GM18519 (cell line): ENCODE measurements around the gene SLC52A3.
"Not testable (repeated sequence)": the region's sequence is repeated elsewhere in the genome, so short reads cannot be mapped to it uniquely, and the experiment has no call there.

Experiments
- ATAC-seq: cut with Tn5 transposase; IDR thresholded peaks from one replicate; pipeline ENCODE4 v1.9.1; 2021; ENCODE audit warnings: mild to moderate bottlenecking, moderate library complexity; ENCODE audit not compliant: unreplicated experiment, low FRiP score

The SLC52A3 gene

DNA sequence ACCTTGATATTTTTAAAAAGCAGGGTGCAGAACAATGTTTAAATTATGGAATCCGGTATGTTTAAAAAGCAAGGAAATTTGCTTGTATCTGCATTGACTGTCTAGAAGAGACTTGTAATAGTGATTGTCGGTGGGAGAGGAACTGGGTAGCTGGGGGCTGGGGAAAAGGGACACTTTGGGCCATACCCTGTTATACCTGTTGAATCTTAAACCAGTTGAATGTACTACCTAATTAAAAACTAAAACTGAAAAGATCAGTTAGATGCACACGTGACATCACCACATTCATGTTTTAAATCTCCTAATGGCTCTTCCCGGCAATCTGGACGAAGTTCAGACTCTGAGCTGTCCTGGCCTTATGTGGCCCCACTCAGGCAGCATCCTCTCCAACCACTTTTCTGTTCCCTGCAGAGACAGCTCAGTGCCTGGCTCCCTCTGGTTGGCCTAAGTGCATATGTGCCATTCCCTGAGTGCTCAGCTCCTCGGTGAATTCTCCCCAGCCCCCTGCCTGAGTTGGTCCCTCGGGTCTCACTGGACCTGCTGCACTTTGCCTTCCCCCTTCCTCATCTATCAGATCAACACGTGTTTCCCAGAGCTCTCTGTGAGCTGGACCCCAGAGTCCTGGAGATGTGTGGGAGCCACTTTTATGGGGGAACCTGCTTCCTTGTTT, 36.3 kb downstream of the SLC52A3 start:
- no peak for ATAC-seq

DNA sequence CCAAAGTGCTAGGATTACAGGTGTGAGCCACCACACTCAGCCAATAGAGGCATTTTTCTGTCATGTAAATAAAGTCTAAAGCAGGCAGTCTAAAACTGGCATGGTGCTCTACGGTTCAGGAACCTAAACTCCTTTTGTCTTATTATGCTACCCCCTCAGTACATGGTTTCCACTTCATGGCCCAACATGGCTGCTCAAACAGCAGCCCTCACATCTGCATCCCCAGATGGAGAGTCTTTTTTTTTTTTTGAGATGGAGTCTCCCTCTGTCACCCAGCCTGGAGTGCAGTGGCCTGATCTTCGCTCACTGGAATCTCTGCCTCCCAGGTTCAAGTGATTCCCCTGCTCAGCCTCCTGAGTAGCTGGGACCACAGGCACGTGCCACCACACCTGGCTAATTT, 38.3 kb downstream of the SLC52A3 start:
- ATAC-seq: no peak

DNA sequence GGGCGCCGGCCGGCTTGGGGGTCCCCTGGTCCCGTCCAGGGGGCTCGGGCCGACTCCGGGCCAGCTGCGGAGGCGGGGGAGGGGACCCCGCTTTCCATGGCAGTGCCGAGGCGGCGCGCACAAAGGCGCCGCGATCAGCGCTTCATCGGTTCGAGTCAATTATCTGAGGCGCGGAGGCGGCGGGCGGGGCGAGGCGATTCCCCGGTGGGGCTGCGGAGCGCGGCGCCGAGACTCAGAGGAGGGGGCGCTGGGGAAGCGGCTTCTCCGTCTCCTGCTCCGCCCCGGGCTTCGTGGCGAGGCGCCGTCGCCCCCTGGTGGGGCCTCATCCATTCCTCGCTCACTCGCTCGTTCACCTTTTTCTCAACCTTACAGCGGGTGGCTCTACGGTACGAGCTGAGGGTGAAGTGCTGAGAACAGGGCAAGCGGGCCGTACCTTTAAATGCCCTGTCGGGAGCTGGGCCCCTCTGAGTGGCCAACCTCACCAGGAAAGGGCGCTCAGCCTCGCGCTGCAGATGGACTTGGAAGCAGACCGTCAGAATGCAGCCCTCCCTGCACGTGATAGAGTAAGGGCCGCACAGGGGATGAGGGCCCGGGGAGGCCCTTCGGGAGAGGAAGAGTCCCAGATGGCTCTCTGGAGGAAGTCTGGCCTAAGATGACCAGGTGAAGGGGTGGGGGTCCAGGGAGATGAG, 39.9 kb downstream of the SLC52A3 start:
- ATAC-seq: no peak

DNA sequence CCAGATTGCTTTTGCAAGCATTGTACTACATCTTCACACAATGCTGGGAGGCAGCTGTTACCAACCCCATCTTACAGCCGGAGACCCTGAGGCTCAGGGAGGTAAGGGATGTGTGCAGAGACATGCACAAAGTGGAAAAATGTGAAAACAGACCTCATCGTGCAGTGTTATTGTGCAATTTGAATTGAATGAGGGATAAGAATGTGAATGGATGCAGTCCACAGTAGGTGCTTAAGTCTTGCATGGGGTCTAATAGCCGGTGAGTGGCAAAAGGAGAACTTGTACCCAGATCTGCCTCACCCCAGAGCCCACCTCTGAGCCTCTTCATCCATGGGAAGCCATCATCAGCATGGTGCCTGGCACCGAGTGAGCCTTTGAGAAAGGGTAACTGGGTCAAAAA, 42.1 kb downstream of the SLC52A3 start:
- ATAC-seq: no peak

DNA sequence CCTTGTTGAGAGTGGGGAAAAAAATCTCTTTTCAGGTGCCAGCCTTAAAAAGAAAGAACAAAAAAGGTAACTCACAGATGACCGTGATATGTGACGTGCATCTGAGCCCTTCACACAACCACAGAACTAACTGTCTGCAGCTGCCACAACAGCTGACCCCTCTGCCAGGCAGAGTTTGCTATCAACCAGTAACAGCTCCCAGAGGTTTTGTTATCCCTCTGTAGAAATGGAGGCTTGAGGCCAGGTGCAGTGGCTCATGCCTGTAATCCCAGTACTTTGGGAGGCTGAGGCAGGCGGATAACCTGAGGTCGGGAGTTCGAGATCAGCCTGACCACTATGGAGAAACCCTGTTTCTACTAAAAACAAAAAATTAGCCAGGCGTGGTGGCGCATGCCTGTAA, 42.8 kb downstream of the SLC52A3 start:
- ATAC-seq: no peak

DNA sequence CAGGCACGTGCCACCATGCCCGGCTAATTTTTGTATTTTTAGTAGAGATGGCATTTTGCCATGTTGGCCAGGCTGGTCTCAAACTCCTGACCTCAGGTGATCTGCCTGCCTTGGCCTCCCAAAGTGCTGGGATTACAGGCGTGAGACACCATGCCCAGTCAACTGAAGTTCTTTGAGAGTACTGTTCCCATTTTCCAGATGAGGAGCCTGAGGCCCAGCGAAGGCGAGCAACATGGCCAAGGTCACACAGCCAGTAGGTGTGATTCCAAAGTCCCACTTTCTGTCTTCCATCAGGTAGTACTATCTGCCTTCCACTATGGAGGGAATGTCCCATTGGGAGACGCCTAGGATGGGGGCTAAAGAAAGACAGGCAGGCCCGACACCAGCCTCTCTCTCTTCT, 43.5 kb downstream of the SLC52A3 start:
- not testable (repeated sequence) for ATAC-seq

DNA sequence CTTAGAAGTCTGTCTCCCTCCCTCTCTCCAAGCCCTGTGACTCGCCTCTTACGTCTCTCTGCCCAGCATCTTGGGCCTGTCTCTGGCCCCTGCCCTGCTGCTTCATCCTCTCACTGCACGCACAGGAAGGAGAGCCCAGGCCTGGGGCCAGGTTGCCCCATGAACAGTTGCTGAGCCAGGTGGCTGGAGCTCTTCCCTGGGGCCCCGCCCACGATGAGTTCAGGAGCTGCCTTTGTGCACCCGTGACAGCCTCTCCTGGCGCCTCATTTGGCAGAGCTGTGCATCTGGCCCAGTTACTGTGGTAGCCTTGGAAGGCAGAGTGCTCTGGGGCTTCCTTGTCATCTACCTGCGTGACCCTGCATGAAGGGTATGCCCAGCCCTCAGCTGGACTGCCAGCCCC, 44.5 kb downstream of the SLC52A3 start:
- no peak for ATAC-seq

DNA sequence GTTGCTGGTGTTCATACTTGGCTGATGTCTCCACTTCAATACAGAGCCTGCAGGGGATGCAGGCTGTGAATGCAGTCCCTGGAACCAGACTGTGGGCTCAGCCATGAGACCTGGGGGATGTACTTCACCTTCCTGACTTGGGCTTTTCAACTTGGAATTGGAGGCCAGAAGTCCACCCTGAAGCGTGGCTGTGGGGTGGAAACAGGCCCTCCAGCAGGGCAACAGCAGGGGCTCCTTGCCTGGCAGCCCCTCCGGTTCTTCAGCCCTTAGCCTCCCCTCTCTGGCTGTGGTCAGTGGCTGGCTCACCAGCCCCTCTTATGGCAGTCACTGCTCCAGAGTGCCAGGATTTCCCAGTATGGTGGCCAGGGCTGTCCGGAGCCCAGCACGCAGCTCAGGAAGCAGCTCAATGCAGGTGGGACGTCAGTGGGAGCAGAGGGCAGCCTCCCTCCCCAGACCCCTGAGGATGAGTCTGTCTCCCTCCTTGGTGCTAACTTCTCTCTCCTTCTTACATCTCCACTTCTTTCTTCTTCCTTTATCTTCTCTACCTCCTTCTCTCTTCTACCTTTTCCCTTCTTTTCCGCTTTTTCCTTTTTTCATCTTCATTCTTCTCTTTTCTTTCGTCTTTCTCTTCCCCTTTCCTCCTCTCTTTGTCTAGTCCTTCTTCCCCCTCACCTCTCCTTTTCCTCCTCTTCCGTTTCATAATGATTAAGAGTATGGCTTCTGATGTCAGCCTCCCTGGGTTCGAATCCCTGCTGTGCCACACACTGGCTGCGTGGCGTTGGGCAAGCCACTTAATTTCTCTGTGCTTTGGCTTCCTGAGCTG, 45.3 kb downstream of the SLC52A3 start:
- no peak for ATAC-seq

DNA sequence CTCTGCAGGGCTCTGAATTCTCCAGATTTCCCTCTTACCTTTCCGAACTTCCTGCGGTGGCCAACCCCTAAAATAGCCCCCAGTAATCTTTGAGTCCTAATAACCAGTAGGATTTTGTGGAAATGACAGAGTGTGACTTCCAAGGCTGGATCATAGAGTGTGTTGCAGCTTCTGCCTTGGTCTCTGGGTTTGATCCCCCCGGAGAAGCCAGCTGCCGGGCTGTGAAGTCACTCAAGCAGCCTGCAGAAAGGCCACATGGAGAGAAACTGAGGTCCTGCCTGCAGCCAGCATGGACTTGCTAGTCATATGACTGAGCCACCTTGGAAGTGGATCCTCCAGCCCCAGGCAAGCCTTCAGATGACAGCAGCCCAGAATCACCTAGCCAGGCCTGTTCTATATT, 46.4 kb downstream of the SLC52A3 start:
- ATAC-seq: no peak

DNA sequence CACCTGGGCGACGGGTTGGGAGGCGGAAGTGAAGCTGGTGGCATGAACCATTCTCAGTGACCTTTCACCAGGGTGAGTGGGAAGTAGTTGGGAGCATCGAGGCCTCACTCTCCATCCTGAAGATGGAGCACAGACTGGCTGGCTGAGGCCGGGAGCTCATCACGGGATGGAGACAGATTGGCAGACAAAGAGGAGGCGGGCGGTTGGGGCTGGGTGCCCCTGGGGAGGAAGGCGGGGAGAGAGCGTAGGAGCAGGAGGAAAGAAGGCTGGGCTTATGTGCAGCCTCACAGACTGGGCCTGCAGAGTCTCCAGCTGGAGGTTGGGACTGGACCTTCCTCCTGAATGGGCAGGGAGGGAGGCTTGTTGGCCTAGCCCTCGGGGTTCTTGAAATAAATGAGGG, 48.5 kb downstream of the SLC52A3 start:
- no peak for ATAC-seq

DNA sequence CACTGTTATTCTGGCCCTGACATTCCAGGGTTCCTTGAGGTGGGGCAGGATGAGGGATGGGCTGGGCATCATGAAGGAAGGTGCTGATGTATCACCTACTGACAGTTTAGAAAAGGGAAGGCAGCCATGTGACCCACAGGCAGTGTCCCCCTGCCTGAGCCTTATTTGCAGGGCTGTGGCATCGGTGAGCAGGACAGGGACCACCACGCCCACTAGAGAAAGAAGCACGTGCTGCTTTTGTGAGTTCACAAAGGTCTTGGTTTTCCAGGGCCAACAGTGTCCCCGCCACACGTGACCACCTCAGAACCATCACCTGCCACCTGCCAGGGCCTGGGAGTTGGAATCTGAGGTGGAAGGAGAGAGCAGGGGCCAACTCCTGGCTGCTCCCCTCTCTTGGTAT, 49.2 kb downstream of the SLC52A3 start:
- no peak for ATAC-seq

DNA sequence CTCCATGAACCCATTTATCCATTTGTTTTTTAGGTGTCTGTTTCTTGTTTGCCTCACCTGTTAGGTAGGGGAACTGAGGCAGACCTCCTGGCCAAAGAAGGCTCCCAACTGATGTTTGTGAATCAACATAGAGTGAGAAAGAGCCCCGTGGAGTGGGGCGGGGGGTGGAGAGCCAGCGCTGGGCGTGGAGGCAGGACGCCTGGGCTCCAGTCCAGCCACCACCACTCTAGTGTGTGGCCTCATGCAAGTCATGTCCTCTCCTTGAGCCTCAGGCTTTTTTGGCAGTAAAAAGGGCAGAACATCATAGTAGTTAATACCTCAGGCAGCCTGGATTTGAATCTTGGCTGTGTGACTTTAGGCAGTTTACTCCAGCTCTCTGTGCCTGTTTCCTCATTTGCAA, 50.5 kb downstream of the SLC52A3 start:
- no peak for ATAC-seq

DNA sequence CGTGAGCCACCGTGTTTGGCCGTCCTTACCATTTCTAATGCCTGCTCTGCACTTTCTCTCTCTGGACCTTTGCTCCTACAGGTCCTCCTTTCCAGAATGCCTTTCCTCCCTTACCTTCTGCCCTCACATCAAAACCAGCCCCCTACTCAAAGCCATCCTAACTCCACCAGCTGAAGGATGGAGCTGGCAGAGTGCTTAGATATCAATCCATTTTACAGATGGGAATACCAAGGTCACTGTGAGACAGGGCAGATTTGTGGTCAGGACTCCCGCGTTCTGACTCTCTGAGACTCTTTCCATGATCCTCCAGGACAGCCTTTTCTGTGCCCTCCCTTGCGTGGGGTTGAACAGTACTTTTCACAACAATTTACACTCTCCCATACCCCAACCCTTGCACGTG, 51.0 kb downstream of the SLC52A3 start:
- no peak for ATAC-seq

DNA sequence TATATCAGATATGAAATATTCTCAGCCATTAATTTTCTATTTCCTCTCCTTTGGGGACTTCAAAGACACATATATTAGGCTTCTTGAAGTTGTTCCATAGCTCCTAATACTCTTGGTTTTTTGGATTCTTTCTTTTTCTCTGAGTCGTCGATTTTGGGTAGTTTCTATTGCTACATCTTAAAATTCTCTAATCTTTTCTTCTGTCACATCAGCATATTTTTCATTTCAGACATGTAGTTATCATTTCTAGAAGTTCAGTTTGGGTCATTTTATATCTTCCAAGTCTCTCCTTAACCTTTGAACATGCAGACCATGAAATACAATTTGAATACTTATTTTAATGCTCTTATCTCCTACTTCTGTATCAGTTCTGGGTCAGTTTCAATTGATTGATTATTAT, 53.8 kb downstream of the SLC52A3 start:
- no peak for ATAC-seq

DNA sequence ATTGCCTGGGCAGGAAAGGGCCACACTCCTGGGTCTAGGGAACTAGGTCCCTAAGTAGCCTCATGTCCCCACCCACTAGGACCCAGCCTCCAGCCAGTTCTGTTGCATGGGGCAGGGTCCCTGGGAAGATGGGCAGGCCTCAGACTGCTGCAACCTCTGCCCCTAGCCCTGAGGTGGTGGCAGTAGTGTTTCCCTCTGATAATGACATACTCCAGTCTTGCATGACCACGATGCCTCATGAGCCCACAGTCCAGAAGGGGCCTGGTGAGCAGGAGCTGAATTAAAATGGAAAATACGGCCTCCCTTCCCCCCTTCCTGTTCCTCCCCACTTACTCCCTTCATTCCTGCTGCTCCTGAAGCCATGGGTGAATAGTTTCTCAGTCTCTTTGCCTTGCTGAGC, 56.7 kb downstream of the SLC52A3 start:
- no peak for ATAC-seq

DNA sequence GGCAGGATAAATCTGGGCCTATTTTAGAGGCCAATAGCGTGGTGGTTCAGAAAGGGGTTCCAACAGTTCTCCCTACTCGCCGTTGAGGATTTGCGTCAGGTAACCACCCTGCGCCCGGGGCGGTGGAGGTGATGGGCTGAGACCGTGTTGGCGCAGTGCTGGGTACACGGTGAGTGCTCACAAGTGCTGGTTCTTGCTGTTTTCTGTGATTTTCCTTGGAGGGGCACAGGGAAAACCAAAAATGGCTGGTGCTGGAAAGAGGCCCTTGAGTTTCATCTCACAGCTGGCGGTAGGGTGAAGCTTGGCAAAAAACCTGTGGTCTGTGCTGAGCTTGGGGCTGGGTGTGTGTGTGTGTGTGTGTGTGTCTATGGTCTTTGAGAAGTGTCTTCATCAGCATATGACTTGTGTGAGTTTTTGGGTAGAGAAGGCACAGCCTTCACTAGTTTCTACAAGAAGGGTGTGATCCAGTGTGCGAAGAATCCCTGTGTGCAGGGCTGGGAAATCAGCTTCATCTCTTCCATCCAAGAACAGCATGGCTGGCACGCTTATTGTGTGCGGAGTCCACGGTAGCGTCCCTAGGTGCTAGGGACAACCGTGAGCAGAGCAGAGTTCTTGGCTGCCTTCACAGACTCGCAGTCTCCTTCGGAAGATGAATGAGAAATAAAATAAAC, 57.4 kb downstream of the SLC52A3 start:
- ATAC-seq: no peak
